Measurements from ENCODE around the gene MKNK1. TPM values are rescaled to one million over a fixed set of nuclear protein-coding genes. Genes with fewer than 3 reads are reported as not detected.

MKNK1 gene
- total RNA-seq, 1 experiment from 2014 or later = 40.1 TPM

DNA sequence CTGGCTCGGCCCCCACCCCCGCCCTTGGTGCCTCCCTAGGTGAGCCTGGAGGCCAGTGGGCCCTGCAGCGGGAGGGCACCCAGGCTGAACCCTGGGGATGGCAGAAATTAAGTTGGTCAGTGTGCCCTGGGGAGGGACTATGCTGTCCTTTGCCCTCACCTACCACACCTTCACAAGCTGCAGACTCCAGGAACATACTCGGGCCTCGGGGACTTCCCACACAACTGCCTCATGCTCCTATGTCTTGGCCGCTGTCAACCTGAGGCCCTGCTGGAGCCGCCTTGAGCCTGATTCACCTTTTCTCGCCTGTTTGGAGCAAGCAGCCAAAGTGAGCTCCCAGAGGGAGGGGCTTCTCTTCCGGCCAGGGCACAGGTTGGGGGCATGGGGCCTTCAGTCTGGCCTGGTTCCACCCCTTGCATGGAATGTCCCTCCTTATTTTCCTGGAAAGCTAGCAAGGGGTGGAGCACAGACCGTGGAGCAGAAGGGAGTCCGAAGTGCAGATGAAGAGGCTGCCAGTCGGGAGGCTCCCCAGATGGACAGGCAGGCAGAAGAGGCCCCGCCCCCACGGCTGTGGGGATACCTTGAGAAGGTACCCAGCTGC lies 77.3 kb downstream of the MKNK1 start:
- Histone ChIP-seq H3K4me1 (ENCODE audit: control insufficient read depth, insufficient read depth, low read length) (no peaks in the 10 kb centered on the region; the same call in 1 of the 2 replicates), H3K36me3 (ENCODE audit: control insufficient read depth, insufficient read depth, low read length) (no peaks in the 10 kb centered on the region), H3K27me3 (ENCODE audit: control insufficient read depth, insufficient read depth, low read length) (no peaks in the 10 kb centered on the region), H3K27ac (ENCODE audit: low read length) (no peak overlapping the region), H3K4me3 (ENCODE audit: low read depth in 2 of 2, low read length in 2 of 2) (no peak overlapping the region), H3K9me3 (ENCODE audit: control insufficient read depth, insufficient read depth, low read depth, low read length) (no peaks in the 10 kb centered on the region)
- intact Hi-C loops (cut with micrococcal nuclease; ENCODE audit: unreplicated experiment) = no loop called here
- POLR2A ChIA-PET = no interaction called here
- BruUV-seq (replicated peaks) = no TSS peak
- no peak for DNase-seq (ENCODE audit: low read depth, low spot score)
- TF ChIP-seq, protein P1, sequence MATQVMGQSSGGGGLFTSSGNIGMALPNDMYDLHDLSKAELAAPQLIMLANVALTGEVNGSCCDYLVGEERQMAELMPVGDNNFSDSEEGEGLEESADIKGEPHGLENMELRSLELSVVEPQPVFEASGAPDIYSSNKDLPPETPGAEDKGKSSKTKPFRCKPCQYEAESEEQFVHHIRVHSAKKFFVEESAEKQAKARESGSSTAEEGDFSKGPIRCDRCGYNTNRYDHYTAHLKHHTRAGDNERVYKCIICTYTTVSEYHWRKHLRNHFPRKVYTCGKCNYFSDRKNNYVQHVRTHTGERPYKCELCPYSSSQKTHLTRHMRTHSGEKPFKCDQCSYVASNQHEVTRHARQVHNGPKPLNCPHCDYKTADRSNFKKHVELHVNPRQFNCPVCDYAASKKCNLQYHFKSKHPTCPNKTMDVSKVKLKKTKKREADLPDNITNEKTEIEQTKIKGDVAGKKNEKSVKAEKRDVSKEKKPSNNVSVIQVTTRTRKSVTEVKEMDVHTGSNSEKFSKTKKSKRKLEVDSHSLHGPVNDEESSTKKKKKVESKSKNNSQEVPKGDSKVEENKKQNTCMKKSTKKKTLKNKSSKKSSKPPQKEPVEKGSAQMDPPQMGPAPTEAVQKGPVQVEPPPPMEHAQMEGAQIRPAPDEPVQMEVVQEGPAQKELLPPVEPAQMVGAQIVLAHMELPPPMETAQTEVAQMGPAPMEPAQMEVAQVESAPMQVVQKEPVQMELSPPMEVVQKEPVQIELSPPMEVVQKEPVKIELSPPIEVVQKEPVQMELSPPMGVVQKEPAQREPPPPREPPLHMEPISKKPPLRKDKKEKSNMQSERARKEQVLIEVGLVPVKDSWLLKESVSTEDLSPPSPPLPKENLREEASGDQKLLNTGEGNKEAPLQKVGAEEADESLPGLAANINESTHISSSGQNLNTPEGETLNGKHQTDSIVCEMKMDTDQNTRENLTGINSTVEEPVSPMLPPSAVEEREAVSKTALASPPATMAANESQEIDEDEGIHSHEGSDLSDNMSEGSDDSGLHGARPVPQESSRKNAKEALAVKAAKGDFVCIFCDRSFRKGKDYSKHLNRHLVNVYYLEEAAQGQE (IDR thresholded peaks at IDR 0.05; ENCODE audit: insufficient read depth in 1 of 2, low read depth in 2 of 2, low read length in 1 of 2) = no peak
- TF ChIP-seq POLR2AphosphoS5 (IDR thresholded peaks at IDR 0.05; ENCODE audit: low read depth, low read length) = no peak
- no peak for TF ChIP-seq SIN3A (IDR thresholded peaks at IDR 0.05; ENCODE audit: borderline replicate concordance, insufficient read depth, low read depth, low read length)
- TF ChIP-seq, protein P2, sequence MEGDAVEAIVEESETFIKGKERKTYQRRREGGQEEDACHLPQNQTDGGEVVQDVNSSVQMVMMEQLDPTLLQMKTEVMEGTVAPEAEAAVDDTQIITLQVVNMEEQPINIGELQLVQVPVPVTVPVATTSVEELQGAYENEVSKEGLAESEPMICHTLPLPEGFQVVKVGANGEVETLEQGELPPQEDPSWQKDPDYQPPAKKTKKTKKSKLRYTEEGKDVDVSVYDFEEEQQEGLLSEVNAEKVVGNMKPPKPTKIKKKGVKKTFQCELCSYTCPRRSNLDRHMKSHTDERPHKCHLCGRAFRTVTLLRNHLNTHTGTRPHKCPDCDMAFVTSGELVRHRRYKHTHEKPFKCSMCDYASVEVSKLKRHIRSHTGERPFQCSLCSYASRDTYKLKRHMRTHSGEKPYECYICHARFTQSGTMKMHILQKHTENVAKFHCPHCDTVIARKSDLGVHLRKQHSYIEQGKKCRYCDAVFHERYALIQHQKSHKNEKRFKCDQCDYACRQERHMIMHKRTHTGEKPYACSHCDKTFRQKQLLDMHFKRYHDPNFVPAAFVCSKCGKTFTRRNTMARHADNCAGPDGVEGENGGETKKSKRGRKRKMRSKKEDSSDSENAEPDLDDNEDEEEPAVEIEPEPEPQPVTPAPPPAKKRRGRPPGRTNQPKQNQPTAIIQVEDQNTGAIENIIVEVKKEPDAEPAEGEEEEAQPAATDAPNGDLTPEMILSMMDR (IDR thresholded peaks at IDR 0.05) = no peak
- TF ChIP-seq TCF7L2 (IDR thresholded peaks at IDR 0.05; ENCODE audit: low read depth, low read length) = no peak
- CTCF ChIA-PET = interaction anchor here (1.3 to 5.0 kb wide), 4 partner anchors 39 to 80 kb away, joined by 3 to 34 read pairs (median 5); no protein-coding TSS in a partner anchor
- in situ Hi-C loops (cut with HindIII; ENCODE audit: low pct_unique_long_range_greater_than_20kb, low sequenced_read_pairs) = no loop called here
- ATAC-seq = no peak

DNA sequence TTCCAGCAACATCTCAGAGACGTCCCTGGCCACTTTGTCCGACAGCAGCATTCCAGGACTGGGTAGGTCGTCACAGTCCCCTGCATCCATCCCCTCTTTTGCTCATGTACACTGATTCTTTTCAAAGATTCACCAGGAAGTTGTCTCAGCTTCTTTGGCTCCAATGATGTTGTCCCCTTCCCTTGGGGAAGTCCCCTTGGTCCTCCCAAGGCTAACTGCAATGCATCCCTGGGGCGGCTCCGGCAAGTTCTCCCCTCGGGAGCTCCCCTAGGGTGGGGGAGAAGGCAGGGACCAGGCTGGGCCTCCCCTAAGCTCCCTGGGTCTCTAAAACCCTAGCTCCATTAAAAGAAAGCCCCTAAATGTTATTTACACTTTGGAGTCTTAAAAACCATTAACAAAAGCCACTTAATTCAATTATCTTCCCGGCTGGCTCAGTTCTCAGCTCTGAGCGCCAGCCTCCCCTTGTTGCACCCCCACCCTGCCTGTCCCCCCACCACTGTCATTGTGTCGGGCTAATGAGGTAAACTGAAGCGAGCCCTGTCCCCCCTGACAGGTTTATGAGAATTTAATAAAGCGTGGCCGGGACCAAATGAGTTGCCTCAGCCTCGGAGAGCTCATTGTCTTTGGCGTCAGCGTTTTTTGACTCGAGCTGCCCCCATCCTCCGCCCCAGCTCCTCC lies 77.9 kb downstream of the MKNK1 start:
- H3K36me3 ChIP-seq (ENCODE audit: control insufficient read depth, insufficient read depth, low read length) = no peaks in the 10 kb centered on the region
- CTCF ChIA-PET = interaction anchor here (1.2 to 5.0 kb wide), 4 partner anchors 38 to 79 kb away, joined by 3 to 34 read pairs (median 5); no protein-coding TSS in a partner anchor
- H3K4me1 ChIP-seq (ENCODE audit: control insufficient read depth, insufficient read depth, low read length) = no peaks in the 10 kb centered on the region; the same call in 1 of the 2 replicates
- intact Hi-C loops (cut with micrococcal nuclease; ENCODE audit: unreplicated experiment) (no loop called here), in situ Hi-C loops (cut with HindIII; ENCODE audit: low pct_unique_long_range_greater_than_20kb, low sequenced_read_pairs) (no loop called here)
- H3K9me3 ChIP-seq (ENCODE audit: control insufficient read depth, insufficient read depth, low read depth, low read length) = no peaks in the 10 kb centered on the region
- no peak for ATAC-seq
- no peak overlapping the region for H3K27ac ChIP-seq (ENCODE audit: low read length)
- POLR2A ChIA-PET = no interaction called here
- no peak for DNase-seq (ENCODE audit: low read depth, low spot score)
- H3K27me3 ChIP-seq (ENCODE audit: control insufficient read depth, insufficient read depth, low read length) = no peaks in the 10 kb centered on the region
- TF ChIP-seq, protein P1 (IDR thresholded peaks at IDR 0.05; ENCODE audit: insufficient read depth in 1 of 2, low read depth in 2 of 2, low read length in 1 of 2) = no peak
- TF ChIP-seq, protein P2 (IDR thresholded peaks at IDR 0.05) = no peak
- TF ChIP-seq TCF7L2 (IDR thresholded peaks at IDR 0.05; ENCODE audit: low read depth, low read length) (no peak), POLR2AphosphoS5 (IDR thresholded peaks at IDR 0.05; ENCODE audit: low read depth, low read length) (no peak), SIN3A (IDR thresholded peaks at IDR 0.05; ENCODE audit: borderline replicate concordance, insufficient read depth, low read depth, low read length) (no peak)
- no peak overlapping the region for H3K4me3 ChIP-seq (ENCODE audit: low read depth in 2 of 2, low read length in 2 of 2)
- no TSS peak for BruUV-seq (replicated peaks)
